Stimulated activated naive B cell treated with anti-CD40 and anti-IgM and Interleukin-4, amounts not matched to agents 10 μg/mL and 1 μg/mL and 100 μg/mL, for 72 hours (primary cell): ENCODE measurements around the gene CD207.

Experiments used
- ATAC-seq, 2 donors: fragments of 150-1000 bp; cut with Tn5 transposase; replicated peaks; 2 replicates each; pipeline ENCODE4 v1.10.0; 2021; ENCODE audit warnings: moderate library complexity in 1 of 2
- DNase-seq: peaks from one replicate; pipeline ENCODE4 v3.0.0; 2021
- H3K27ac Mint-ChIP-seq: one replicate; pipeline ENCODE4 v1.8.0; 2022; ENCODE audit warnings: mild to moderate bottlenecking, mixed read lengths
- H3K27me3 Mint-ChIP-seq, 2 donors: one replicate each; pipeline ENCODE4 v1.8.0; 2022; ENCODE audit warnings: mixed read lengths in 2 of 2
- H3K36me3 Mint-ChIP-seq, 2 donors: one replicate each; pipeline ENCODE4 v1.8.0; 2022; ENCODE audit warnings: mixed read lengths in 2 of 2, mild to moderate bottlenecking in 1 of 2
- H3K4me1 Mint-ChIP-seq, 2 donors: one replicate each; pipeline ENCODE4 v1.8.0; 2022; ENCODE audit warnings: mixed read lengths in 2 of 2, mild to moderate bottlenecking in 1 of 2
- H3K4me3 Mint-ChIP-seq, 2 donors: one replicate each; pipeline ENCODE4 v1.8.0; 2022; ENCODE audit warnings: mild to moderate bottlenecking in 2 of 2, mixed read lengths in 2 of 2, moderate library complexity in 1 of 2
- H3K9me3 Mint-ChIP-seq, 2 donors: one replicate each; pipeline ENCODE4 v1.8.0; 2022; ENCODE audit warnings: mixed read lengths in 2 of 2, mild to moderate bottlenecking in 1 of 2

CD207 gene

GRCh38 chr2:70837980-70838925, 2.6 kb upstream of the CD207 start:
- Mint-ChIP-seq H3K27me3 (peaks cover 36 to 42% of the 10 kb centered on the region in 2 donors), H3K36me3 (peaks cover 0 to 2% of the 10 kb centered on the region in 2 donors), H3K27ac (no peak overlapping the region), H3K4me3 (no peak overlapping the region), H3K9me3 (peaks cover under 1 to 2% of the 10 kb centered on the region in 2 donors), H3K4me1 (no peaks in the 10 kb centered on the region)
- DNase-seq (no peak), ATAC-seq (no peak)

- Mint-ChIP-seq H3K27ac (no peak overlapping the region), H3K4me3 (no peak overlapping the region), H3K4me1 (peaks cover 0 to 5% of the 10 kb centered on the region in 2 donors), H3K36me3 (no peaks in the 10 kb centered on the region), H3K27me3 (peaks cover 26 to 27% of the 10 kb centered on the region in 2 donors), H3K9me3 (no peaks in the 10 kb centered on the region)
- DNase-seq (no peak), ATAC-seq (no peak)
Observed at GRCh38 chr2:70834881-70835280, 735 bp downstream of the CD207 start.

- ATAC-seq (no peak), DNase-seq (no peak)
- Mint-ChIP-seq H3K9me3 (no peaks in the 10 kb centered on the region), H3K4me1 (peaks cover 0 to 13% of the 10 kb centered on the region in 2 donors), H3K4me3 (no peak overlapping the region), H3K27me3 (peaks cover 25 to 31% of the 10 kb centered on the region in 2 donors), H3K36me3 (no peaks in the 10 kb centered on the region), H3K27ac (no peak overlapping the region)
Observed at GRCh38 chr2:70834106-70834505, 1.5 kb downstream of the CD207 start.

- DNase-seq (no peak), ATAC-seq (no peak)
- Mint-ChIP-seq H3K4me1 (peaks cover 0 to 13% of the 10 kb centered on the region in 2 donors), H3K36me3 (no peaks in the 10 kb centered on the region), H3K9me3 (no peaks in the 10 kb centered on the region), H3K4me3 (no peak overlapping the region), H3K27ac (no peak overlapping the region), H3K27me3 (peaks cover 25% of the 10 kb centered on the region in 2 donors)
Observed at GRCh38 chr2:70833246-70833645, 2.4 kb downstream of the CD207 start.

GRCh38 chr2:70832386-70832785, 3.2 kb downstream of the CD207 start:
- Mint-ChIP-seq H3K36me3 (no peaks in the 10 kb centered on the region), H3K27me3 (peaks cover 28 to 29% of the 10 kb centered on the region in 2 donors), H3K4me1 (peaks cover 0 to 13% of the 10 kb centered on the region in 2 donors), H3K9me3 (no peaks in the 10 kb centered on the region), H3K27ac (no peak overlapping the region), H3K4me3 (no peak overlapping the region)
- ATAC-seq, result no peak
- DNase-seq, result no peak

GRCh38 chr2:70831861-70832260, 3.8 kb downstream of the CD207 start:
- peaks cover 2 to 16% of the 10 kb centered on the region in 2 donors for H3K4me1 Mint-ChIP-seq
- DNase-seq (no peak), ATAC-seq (no peak)
- H3K9me3 Mint-ChIP-seq, result no peaks in the 10 kb centered on the region
- peaks cover 30 to 33% of the 10 kb centered on the region in 2 donors for H3K27me3 Mint-ChIP-seq
- H3K36me3 Mint-ChIP-seq, result no peaks in the 10 kb centered on the region
- H3K27ac Mint-ChIP-seq, result no peak overlapping the region
- no peak overlapping the region for H3K4me3 Mint-ChIP-seq

- peaks cover 3 to 23% of the 10 kb centered on the region in 2 donors for H3K4me1 Mint-ChIP-seq
- H3K27ac Mint-ChIP-seq, result no peak overlapping the region
- ATAC-seq, result no peak
- no peaks in the 10 kb centered on the region for H3K36me3 Mint-ChIP-seq
- no peak for DNase-seq
- peaks cover 28 to 33% of the 10 kb centered on the region in 2 donors for H3K27me3 Mint-ChIP-seq
- no peak overlapping the region for H3K4me3 Mint-ChIP-seq
- no peaks in the 10 kb centered on the region for H3K9me3 Mint-ChIP-seq
Observed at GRCh38 chr2:70830366-70830765, 5.2 kb downstream of the CD207 start.

GRCh38 chr2:70829916-70830315, 5.7 kb downstream of the CD207 start:
- DNase-seq (no peak), ATAC-seq (no peak)
- no peaks in the 10 kb centered on the region for H3K36me3 Mint-ChIP-seq
- peaks cover 25 to 29% of the 10 kb centered on the region in 2 donors for H3K27me3 Mint-ChIP-seq
- peaks cover 3 to 23% of the 10 kb centered on the region in 2 donors for H3K4me1 Mint-ChIP-seq
- no peak overlapping the region for H3K27ac Mint-ChIP-seq
- no peaks in the 10 kb centered on the region for H3K9me3 Mint-ChIP-seq
- H3K4me3 Mint-ChIP-seq, result no peak overlapping the region

GRCh38 chr2:70828914-70829824, 6.4 kb downstream of the CD207 start:
- Mint-ChIP-seq H3K9me3 (no peaks in the 10 kb centered on the region), H3K27ac (no peak overlapping the region), H3K36me3 (no peaks in the 10 kb centered on the region), H3K4me3 (no peak overlapping the region), H3K4me1 (peaks cover 3 to 23% of the 10 kb centered on the region in 2 donors), H3K27me3 (peaks cover 22 to 24% of the 10 kb centered on the region in 2 donors)
- DNase-seq, result no peak
- ATAC-seq, result peak; percentile 34 to 60

- H3K27me3 Mint-ChIP-seq, result peaks cover 18% of the 10 kb centered on the region in 2 donors
- no peaks in the 10 kb centered on the region for H3K36me3 Mint-ChIP-seq
- H3K4me1 Mint-ChIP-seq, result peaks cover 3 to 23% of the 10 kb centered on the region in 2 donors
- DNase-seq, result no peak
- H3K4me3 Mint-ChIP-seq, result no peak overlapping the region
- no peaks in the 10 kb centered on the region for H3K9me3 Mint-ChIP-seq
- H3K27ac Mint-ChIP-seq, result no peak overlapping the region
- ATAC-seq, result no peak
Observed at GRCh38 chr2:70828115-70828514, 7.5 kb downstream of the CD207 start.

- Mint-ChIP-seq H3K27me3 (peaks cover 18 to 24% of the 10 kb centered on the region in 2 donors), H3K9me3 (no peaks in the 10 kb centered on the region), H3K36me3 (no peaks in the 10 kb centered on the region), H3K27ac (no peak overlapping the region), H3K4me1 (peaks cover 3 to 23% of the 10 kb centered on the region in 2 donors), H3K4me3 (no peak overlapping the region)
- ATAC-seq (no peak), DNase-seq (no peak)
Observed at GRCh38 chr2:70827388-70827787, 8.2 kb downstream of the CD207 start.

GRCh38 chr2:70826696-70827350, 8.8 kb downstream of the CD207 start:
- H3K4me1 Mint-ChIP-seq, result peaks cover 3 to 23% of the 10 kb centered on the region in 2 donors
- H3K27ac Mint-ChIP-seq, result no peak overlapping the region
- ATAC-seq (no peak), DNase-seq (no peak)
- H3K9me3 Mint-ChIP-seq, result no peaks in the 10 kb centered on the region
- H3K36me3 Mint-ChIP-seq, result no peaks in the 10 kb centered on the region
- no peak overlapping the region for H3K4me3 Mint-ChIP-seq
- peaks cover 18 to 24% of the 10 kb centered on the region in 2 donors for H3K27me3 Mint-ChIP-seq

GRCh38 chr2:70823249-70823648, 12.4 kb downstream of the CD207 start:
- Mint-ChIP-seq H3K36me3 (no peaks in the 10 kb centered on the region), H3K4me3 (no peak overlapping the region), H3K9me3 (no peaks in the 10 kb centered on the region), H3K4me1 (peaks cover 3 to 10% of the 10 kb centered on the region in 2 donors), H3K27me3 (peaks cover 17 to 31% of the 10 kb centered on the region in 2 donors), H3K27ac (no peak overlapping the region)
- ATAC-seq (no peak), DNase-seq (no peak)

- no peak overlapping the region for H3K27ac Mint-ChIP-seq
- no peak for DNase-seq
- no peaks in the 10 kb centered on the region for H3K36me3 Mint-ChIP-seq
- peaks cover 21 to 35% of the 10 kb centered on the region in 2 donors for H3K27me3 Mint-ChIP-seq
- no peak for ATAC-seq
- no peak overlapping the region for H3K4me3 Mint-ChIP-seq
- peaks cover 3 to 10% of the 10 kb centered on the region in 2 donors for H3K4me1 Mint-ChIP-seq
- H3K9me3 Mint-ChIP-seq, result no peaks in the 10 kb centered on the region
Observed at GRCh38 chr2:70822843-70823242, 12.8 kb downstream of the CD207 start.
